Activated CD4-positive, alpha-beta T cell treated with anti-CD3 and anti-CD28 coated beads, Interleukin-2, amount 50 U/mL, for 16 hours (primary cell): ENCODE results near the gene CLTA.
A peak's percentile ranks its signal among the peaks of the same experiment; 100 is the strongest.
"Not testable (repeated sequence)": the region's sequence is repeated elsewhere in the genome, so short reads cannot be mapped to it uniquely, and the experiment has no call there.

Experiments used
- DNase-seq: peaks from one replicate; pipeline ENCODE4 v3.0.0-alpha.2; 2020

The CLTA gene

DNA sequence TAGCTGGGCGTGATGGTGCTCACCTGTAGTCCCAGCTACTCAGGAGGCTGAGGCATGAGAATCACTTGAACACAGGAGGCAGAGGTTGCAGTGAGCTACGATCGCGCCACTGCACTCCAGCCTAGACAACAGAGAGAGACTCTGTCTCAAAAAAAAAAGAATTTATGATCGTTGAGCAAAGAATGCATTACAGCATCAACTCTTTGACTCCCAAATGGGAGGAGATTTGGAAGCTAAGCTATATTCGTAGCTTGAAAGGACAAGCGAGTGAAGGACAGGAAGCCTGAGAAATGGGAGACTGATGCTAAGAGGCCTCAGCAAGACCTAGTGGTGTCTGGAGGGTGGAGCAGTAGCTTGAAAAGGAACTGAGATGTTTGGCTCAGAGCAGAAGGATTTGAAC is 31.8 kb upstream of the CLTA start:
- DNase-seq = no peak

DNA sequence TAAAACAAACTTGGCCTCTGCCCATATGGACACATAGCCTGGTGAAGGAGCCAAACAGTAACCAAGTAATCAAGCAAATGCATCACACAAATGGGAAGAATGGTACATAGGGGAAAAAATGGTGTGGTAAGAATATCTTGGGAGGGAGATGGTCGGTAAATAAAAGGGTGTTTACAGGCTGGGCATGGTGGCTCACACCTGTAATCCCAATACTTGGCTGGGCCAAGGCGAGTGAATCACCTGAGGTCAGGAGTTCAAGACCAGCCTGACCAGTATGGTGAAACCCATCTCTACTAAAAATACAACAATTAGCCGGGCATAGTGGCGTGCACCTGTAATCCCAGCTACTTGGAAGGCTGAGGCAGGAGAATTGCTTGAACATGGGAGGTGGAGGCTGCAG is 31.2 kb upstream of the CLTA start:
- not testable (repeated sequence) for DNase-seq

DNA sequence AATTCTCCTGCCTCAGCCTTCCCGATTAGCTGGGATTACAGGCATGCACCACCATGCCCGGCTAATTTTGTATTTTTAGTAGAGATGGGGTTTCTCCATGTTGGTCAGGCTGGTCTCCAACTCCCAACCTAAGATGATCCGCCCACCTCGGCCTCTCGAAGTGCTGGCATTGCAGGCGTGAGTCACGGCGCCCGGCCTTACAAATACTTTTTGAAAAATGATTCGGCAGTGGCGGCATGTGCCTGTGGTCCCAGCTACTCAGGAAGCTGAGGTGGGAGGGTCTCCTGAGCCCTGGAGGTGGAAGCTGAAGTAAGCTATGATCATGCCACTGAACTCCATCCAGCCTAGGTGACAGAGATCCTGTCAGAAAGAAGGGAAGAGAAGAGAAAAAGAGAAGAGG is 30.6 kb upstream of the CLTA start:
- DNase-seq = not testable (repeated sequence)

DNA sequence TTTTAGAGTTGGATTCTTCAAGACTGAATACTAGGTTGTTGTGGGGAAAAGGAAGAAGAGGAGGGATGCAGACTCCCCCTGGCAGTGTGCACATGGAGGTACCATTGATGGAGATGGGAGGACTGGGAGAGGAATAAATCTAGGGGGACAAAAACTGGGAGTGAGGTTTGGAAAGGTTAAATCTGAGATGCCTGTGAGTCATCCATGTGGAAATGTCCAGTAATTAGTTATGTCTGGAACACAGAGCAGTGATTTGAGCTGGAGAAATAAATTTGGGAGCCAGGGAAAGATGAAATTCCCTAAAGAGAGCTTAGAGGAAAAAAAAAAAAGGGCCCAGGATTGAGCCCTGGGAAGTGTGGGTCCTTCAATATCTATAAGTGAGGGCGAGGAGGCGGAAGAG is 29.5 kb upstream of the CLTA start:
- no peak for DNase-seq

DNA sequence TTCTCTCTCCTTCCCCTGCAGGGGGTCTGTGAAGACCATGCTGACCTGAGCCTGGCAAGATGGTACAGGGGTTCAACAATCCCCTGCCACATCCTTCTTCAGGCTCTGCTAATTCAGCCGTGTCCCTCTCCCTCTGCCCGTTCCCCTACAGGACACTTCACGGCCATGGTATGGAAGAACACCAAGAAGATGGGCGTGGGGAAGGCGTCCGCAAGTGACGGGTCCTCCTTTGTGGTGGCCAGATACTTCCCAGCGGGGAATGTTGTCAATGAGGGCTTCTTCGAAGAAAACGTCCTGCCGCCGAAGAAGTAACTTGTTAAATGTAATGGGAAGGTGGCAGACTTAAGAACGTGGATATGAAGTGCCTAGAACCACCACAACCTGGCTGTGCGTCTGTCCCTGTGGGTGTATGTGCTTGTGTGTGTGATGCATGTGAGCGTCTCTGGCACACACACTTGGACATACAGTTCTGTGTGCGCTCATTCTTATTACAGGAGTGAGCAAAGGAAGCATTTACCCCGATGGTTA is 28.4 kb upstream of the CLTA start:
- no peak for DNase-seq

GRCh38 chr9:36163049-36163785 is 27.5 kb upstream of the CLTA start:
- no peak for DNase-seq

GRCh38 chr9:36163786-36164170 is 26.9 kb upstream of the CLTA start:
- no peak for DNase-seq

GRCh38 chr9:36164372-36164771 is 26.3 kb upstream of the CLTA start:
- DNase-seq = no peak

DNA sequence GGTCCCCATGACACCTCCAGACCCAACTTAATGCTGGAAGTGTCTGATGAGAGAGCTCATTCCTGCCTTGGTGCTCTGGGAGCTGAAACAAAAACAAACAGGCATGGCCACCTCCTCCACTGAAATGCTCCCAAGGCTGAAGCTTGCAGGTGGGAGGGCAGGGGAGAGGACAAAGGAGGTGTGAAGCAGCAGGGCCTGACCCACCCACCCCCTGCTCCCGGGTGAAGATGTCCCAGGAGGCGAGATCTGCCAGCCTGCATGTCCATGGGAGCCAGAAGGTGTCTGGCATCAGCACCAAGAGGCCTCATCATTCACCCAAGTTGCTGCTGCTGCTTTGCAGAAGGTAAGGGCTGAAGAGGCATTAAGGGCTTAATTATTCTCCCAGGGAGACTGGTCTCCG is 25.7 kb upstream of the CLTA start:
- DNase-seq = no peak

GRCh38 chr9:36165826-36166167 is 24.9 kb upstream of the CLTA start:
- DNase-seq = no peak

- DNase-seq = peak; percentile 86
Measured at GRCh38 chr9:36166168-36166927, 24.4 kb upstream of the CLTA start.

GRCh38 chr9:36169166-36169565 is 21.6 kb upstream of the CLTA start, which contains the start of gene CCIN:
CCIN (plus strand) TSS chr9:36169388; CDS start chr9:36169503, 115 bp downstream.
- DNase-seq = no peak

- no peak for DNase-seq
Measured at GRCh38 chr9:36169708-36170107, 21.0 kb upstream of the CLTA start.

- DNase-seq = no peak
Measured at GRCh38 chr9:36170531-36170930, 20.2 kb upstream of the CLTA start.

GRCh38 chr9:36173861-36174260 is 16.9 kb upstream of the CLTA start:
- no peak for DNase-seq

DNA sequence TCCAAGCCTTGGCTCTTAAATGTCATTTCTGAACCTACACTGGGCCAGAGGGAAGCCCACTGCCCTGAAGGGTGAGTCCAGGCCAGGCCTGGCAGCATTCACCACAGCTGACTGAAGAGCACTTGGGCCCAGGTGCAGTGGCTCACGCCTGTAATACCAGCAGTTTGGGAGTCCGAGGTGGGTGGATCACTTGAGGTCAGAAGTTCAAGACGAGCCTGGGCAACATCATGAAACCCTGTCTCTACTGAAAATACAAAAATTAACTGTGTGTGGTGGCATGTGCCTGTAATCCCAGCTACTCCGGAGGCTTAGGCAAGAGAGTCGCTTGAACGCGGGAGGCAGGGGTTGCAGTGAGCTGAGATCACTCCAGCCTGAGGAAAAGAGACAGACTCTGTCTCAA is 16.4 kb upstream of the CLTA start:
- no peak for DNase-seq

GRCh38 chr9:36174731-36175130 is 16.0 kb upstream of the CLTA start:
- DNase-seq = no peak

DNA sequence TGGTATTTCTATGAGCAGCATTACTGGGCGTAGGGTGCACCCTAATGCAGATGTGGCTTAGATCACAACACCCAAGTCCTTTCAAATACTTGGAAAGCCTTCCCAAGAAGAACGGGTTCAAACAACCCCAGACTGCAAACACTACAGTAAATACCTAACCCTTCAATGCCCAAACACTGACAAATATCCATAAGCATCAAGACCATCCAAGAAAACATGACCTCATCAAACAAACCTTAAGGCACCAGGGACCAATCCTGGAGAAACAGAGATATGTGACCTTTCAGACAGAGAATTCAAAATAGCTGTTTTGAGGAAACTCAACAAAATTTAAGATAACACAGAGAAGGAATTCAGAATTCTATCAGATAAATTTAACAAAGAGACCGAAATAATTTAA is 15.5 kb upstream of the CLTA start:
- not testable (repeated sequence) for DNase-seq

GRCh38 chr9:36176496-36176895 is 14.2 kb upstream of the CLTA start:
- not testable (repeated sequence) for DNase-seq

- DNase-seq = no peak
Measured at GRCh38 chr9:36177571-36177970, 13.2 kb upstream of the CLTA start.

- not testable (repeated sequence) for DNase-seq
Measured at GRCh38 chr9:36180243-36180642, 10.5 kb upstream of the CLTA start.

DNA sequence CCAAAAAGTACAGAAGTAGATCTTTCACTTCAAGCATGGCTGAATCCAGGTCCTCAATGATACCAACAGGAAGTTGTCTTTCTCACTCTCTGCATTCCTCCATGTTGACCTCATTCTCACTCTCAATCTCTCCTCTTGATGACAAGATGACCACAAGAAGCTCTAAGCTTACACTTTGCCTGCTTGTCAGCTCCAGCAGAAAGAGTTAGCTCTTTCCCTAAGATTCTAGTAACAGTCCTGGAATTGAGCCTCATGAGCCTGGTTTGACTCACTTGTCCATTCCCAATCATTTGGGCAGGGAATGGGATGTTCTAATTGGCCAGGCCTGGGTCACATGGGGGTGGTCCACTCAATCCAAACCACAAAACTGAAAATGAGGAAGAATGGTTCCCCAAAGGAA is 3.3 kb upstream of the CLTA start:
- no peak for DNase-seq

DNA sequence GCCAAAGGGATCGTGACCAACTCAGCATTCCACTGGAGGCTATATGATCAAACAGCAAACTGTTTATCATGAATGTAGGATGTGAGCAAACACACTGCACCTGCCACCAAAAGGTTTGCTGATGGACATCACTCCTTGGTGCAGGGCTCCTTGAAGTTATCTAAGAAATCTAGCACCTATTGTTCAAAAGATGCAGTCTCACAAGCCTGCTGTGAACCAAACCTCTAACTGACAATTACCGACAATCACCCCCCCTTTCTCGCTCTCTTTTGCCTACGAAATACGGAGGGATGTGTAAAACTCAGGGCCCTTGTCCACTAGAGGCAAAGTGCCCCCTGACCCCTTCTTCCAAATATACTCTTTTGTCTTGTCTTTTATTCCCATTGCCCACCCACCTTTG is 2.5 kb upstream of the CLTA start:
- no peak for DNase-seq

GRCh38 chr9:36189976-36190375 is 745 bp upstream of the CLTA start:
- no peak for DNase-seq

- DNase-seq = peak; percentile 48
Measured at GRCh38 chr9:36191290-36191645, 547 bp downstream of the CLTA start.
